Activated CD8-positive, alpha-beta T cell treated with anti-CD3 and anti-CD28 coated beads for 36 hours (primary cell): Measurements from ENCODE around the gene CTBP2. TPM values are rescaled to one million over a fixed set of nuclear protein-coding genes. Genes with fewer than 3 reads are reported as not detected.

Experiments used
- ATAC-seq: fragments of 200-7000 bp; cut with Tn5 transposase; one replicate; pipeline ENCODE4 v1.10.0; 2021; ENCODE audit warnings: mild to moderate bottlenecking, moderate library complexity
- CTCF ChIA-PET: fragments of 350-600 bp; sonication (Branson Sonifier 250); formaldehyde crosslinking; loops from one replicate; lab custom pipeline; 2021; ENCODE audit warnings: antibody characterized with exemption; lab: Charles Lee
- POLR2A ChIA-PET: fragments of 350-600 bp; sonication (Branson Sonifier 250); formaldehyde crosslinking; loops from one replicate; lab custom pipeline; 2021; ENCODE audit warnings: antibody characterized with exemption; lab: Charles Lee
- DNase-seq: peaks from one replicate; pipeline ENCODE4 v3.0.0-alpha.2; 2020
- H3K27ac Mint-ChIP-seq: one replicate; pipeline ENCODE4 v1.8.0; 2021; ENCODE audit warnings: mild to moderate bottlenecking, mixed read lengths
- H3K27me3 Mint-ChIP-seq: one replicate; pipeline ENCODE4 v1.8.0; 2021; ENCODE audit warnings: mixed read lengths
- H3K36me3 Mint-ChIP-seq: one replicate; pipeline ENCODE4 v1.8.0; 2021; ENCODE audit warnings: low read depth, mixed read lengths
- H3K4me1 Mint-ChIP-seq: one replicate; pipeline ENCODE4 v1.8.0; 2021; ENCODE audit warnings: low read depth, mixed read lengths
- H3K4me3 Mint-ChIP-seq: one replicate; pipeline ENCODE4 v1.8.0; 2021; ENCODE audit warnings: mild to moderate bottlenecking, moderate library complexity, mixed read lengths
- H3K9me3 Mint-ChIP-seq: one replicate; pipeline ENCODE4 v1.8.0; 2021; ENCODE audit warnings: mixed read lengths
- intact Hi-C: fragments of 100-400 bp; cut with micrococcal nuclease; formaldehyde crosslinking; loops from one replicate; pipeline ENCODE4 v1.10.0; 2022
- total RNA-seq, 2 experiments: library from RNA; stranded (reverse); gene quantifications; one replicate each; pipeline ENCODE4 v1.2.3, GENCODE V29; 2021
- TF ChIP-seq, protein P1 (sequence below): fragments of 200-600 bp; IDR thresholded peaks from one replicate; pipeline ENCODE4 v1.8.0; 2022; ENCODE audit warnings: antibody characterized with exemption, mild to moderate bottlenecking

CTBP2 gene
- total RNA-seq, 2 experiments from 2014 or later: 0.60 to 0.88 TPM

DNA sequence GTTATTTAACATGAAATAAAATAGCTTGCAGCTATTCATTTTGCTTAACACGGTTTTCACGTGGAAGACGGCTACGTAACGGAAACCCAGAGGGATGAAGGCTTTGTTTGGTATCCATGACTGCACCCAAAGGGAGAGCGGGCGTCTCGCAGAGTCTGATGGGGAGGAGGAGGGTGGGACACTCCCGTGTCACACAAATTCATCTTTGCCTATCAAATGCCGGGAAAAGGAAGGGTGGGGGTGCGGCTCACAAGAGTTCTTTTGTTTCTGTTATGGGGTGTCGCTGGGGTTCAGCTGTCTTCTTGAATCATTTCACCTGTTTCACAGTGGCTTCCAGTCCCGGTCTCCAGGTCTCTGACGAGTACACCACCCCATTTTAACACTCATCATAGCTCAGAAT lies 110.0 kb downstream of the CTBP2 start:
- Mint-ChIP-seq H3K27me3 (peaks cover 7% of the 10 kb centered on the region), H3K4me1 (peaks cover 2% of the 10 kb centered on the region), H3K36me3 (no peaks in the 10 kb centered on the region), H3K4me3 (no peak overlapping the region), H3K9me3 (no peaks in the 10 kb centered on the region), H3K27ac (no peak overlapping the region)
- ChIA-PET CTCF (interaction anchor here (1.9 kb wide), 1 partner anchor 10 kb away, joined by 5 read pairs; no protein-coding TSS in a partner anchor), POLR2A (no interaction called here)
- intact Hi-C loops: no loop called here
- no peak for DNase-seq
- ATAC-seq: no peak
- TF ChIP-seq, protein P1, sequence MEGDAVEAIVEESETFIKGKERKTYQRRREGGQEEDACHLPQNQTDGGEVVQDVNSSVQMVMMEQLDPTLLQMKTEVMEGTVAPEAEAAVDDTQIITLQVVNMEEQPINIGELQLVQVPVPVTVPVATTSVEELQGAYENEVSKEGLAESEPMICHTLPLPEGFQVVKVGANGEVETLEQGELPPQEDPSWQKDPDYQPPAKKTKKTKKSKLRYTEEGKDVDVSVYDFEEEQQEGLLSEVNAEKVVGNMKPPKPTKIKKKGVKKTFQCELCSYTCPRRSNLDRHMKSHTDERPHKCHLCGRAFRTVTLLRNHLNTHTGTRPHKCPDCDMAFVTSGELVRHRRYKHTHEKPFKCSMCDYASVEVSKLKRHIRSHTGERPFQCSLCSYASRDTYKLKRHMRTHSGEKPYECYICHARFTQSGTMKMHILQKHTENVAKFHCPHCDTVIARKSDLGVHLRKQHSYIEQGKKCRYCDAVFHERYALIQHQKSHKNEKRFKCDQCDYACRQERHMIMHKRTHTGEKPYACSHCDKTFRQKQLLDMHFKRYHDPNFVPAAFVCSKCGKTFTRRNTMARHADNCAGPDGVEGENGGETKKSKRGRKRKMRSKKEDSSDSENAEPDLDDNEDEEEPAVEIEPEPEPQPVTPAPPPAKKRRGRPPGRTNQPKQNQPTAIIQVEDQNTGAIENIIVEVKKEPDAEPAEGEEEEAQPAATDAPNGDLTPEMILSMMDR: no peak

DNA sequence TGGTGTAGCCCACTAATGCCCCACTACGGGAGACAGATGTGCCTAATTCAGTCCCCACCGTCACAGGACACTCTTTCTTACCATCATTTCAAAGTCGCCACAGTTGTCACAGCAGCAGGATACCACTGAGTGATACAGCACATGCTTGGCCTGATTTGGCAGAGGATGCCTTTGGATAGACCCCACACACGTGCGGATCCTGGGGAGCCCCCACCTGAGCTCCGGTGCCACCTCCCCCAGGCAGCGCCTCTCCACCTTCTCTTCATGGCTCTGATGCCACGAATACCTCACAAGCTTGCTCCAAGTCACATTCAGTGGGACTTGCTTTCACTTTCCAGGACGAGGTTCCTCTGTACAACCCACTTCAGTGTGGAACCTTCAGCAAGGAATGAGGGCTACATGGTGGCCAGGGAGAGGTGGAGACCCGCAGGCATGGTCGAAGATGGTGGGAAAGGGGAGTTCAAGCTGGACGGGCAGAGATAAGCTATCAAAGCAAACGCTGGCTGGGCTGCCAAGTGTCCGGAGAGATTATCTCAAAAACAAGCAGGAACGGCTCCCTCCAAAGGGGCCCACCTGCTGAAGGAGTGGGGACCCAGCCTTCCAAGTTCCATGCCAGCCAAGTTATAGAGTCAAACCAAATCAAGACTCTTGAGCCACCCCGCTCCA lies 111.0 kb downstream of the CTBP2 start:
- Mint-ChIP-seq H3K27me3 (peaks cover 7% of the 10 kb centered on the region), H3K4me1 (peaks cover 2% of the 10 kb centered on the region), H3K36me3 (no peaks in the 10 kb centered on the region), H3K9me3 (no peaks in the 10 kb centered on the region), H3K27ac (no peak overlapping the region), H3K4me3 (no peak overlapping the region)
- CTCF ChIA-PET: interaction anchor here (1.9 to 2.5 kb wide), 2 partner anchors 8 to 9 kb away, joined by 5 to 10 read pairs; no protein-coding TSS in a partner anchor
- DNase-seq: no peak
- TF ChIP-seq, protein P1: no peak
- no peak for ATAC-seq
- intact Hi-C loops: no loop called here
- POLR2A ChIA-PET: no interaction called here

DNA sequence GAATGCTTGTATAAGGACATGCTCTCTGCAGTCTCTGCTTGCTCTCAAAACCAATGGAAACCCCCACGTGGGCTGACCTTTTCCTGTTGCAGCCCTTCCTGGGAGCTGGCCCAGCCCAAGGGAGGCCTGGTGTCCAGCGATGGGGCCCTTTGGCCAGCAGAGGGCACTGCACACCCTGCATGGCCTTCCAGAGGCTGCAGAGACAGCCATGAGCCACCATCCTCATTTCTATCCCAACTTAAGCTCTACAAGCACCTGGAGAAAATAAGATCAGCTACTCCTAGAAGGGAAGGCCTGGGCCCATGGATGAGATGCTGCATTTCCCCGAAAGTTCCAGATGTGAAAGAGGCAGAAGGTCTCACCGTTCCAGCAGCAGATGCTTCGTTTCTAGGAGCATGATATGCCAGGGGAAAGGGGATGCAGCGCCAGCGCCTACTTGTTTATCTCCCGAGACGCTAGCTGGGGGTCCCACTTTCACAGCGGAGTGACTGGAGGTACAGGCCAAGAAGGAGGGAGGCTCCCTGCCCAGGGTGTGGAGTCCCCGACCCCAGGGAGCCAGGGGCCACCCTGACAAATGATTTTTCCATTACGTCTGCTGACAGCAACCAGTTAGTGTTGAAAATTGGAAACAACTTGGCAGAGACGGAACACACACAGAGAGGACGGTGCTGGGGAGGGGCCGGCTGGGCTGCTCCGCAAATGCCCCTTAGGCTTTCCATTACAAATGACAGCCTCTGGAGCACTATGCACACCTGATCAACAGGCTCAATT lies 112.1 kb downstream of the CTBP2 start:
- TF ChIP-seq, protein P1: peak; percentile 77
- no peak overlapping the region for H3K4me3 Mint-ChIP-seq
- no peaks in the 10 kb centered on the region for H3K36me3 Mint-ChIP-seq
- H3K27me3 Mint-ChIP-seq: peaks cover 7% of the 10 kb centered on the region
- DNase-seq: peak; percentile 82
- ATAC-seq: peak; percentile 91
- peaks cover 2% of the 10 kb centered on the region for H3K4me1 Mint-ChIP-seq
- CTCF ChIA-PET: interaction anchor here (0.6 to 2.9 kb wide), 20 partner anchors 9 to 584 kb away, joined by 3 to 32 read pairs (median 3); no protein-coding TSS in a partner anchor
- H3K9me3 Mint-ChIP-seq: no peaks in the 10 kb centered on the region
- H3K27ac Mint-ChIP-seq: no peak overlapping the region
- POLR2A ChIA-PET: no interaction called here
- intact Hi-C loops: no loop called here

DNA sequence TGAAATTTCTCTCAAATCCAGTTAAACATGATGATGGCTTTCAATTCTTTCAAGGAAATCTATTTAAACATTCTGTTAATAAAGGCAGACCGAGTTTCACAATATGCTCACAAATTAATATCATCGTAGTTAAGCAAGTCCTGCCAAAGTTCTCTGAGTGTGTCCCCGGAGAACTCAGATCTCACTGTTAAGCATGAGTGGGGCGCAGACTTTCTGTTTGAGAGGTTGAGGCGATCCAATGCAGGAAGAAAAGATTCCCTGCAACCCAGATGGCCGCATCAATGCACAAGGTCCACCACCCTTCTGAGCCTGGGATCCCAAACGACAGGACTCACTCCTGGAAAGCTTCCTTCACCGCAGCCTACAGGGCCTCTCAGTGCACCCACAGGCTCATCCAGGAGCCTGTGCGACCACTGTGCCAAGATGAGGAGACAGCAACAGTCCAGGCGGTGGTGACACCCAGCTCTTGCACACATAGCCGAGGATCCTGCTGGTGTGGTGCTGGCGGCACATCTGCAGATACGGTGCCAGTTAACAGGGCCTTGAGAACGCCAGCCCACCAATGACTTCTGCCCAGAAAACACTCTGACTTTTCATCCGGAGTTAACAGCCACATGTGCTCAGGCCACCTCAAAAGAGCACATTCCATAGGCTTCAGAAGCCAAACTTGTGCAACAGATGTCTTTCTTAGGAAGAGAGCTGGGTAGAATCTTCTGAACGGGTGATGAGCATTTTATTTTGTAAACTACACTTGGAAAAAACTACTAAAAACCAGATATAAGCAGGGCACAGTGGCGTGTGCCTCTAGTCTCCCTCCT lies 116.3 kb downstream of the CTBP2 start:
- Mint-ChIP-seq H3K27me3 (peaks cover 1% of the 10 kb centered on the region), H3K27ac (no peak overlapping the region), H3K4me3 (no peak overlapping the region), H3K4me1 (peaks cover 2% of the 10 kb centered on the region), H3K9me3 (no peaks in the 10 kb centered on the region), H3K36me3 (no peaks in the 10 kb centered on the region)
- ATAC-seq (no peak), DNase-seq (no peak)
- POLR2A ChIA-PET: no interaction called here
- intact Hi-C loops: no loop called here
- CTCF ChIA-PET: no interaction called here
- TF ChIP-seq, protein P1: no peak
